ENCODE results near the gene USP2.

The USP2 gene

GRCh38 chr11:119317592-119318239 lies 63.8 kb downstream of the USP2 start:
- Histone ChIP-seq H3K4me1 (ENCODE audit: control insufficient read depth in 1 of 2, insufficient read depth in 2 of 2, low read length in 2 of 2) (peaks cover 60 to 61% of the 10 kb centered on the region in 2 experiments), H3K27me3 (ENCODE audit: insufficient read depth, low read length) (peaks cover 6% of the 10 kb centered on the region), H2BK120ac (ENCODE audit: insufficient read depth, low read length, poor library complexity) (peak overlapping the region; percentile 73), H3K79me2 (ENCODE audit: control insufficient read depth, insufficient read depth, low read length, poor library complexity) (peaks cover 5% of the 10 kb centered on the region), H4K8ac (ENCODE audit: low read depth, low read length) (peak overlapping the region; percentile 44), H4K12ac (ENCODE audit: low read depth, low read length) (peak overlapping the region; percentile 50), H2BK5ac (ENCODE audit: low read depth, low read length, poor library complexity) (peak overlapping the region; percentile 38), H3K4ac (ENCODE audit: low read depth, low read length) (peak overlapping the region; percentile 31), H3K4me3 (ENCODE audit: low read depth, low read length) (no peak overlapping the region), H3K23ac (ENCODE audit: low read length) (no peak overlapping the region), H2BK12ac (ENCODE audit: low read length) (peak overlapping the region; percentile 7), H2AK5ac (ENCODE audit: low read length) (peak overlapping the region; percentile 49), H3K14ac (ENCODE audit: low read length) (peak overlapping the region; percentile 67), H4K91ac (ENCODE audit: low read depth, low read length) (peak overlapping the region; percentile 57), H3K18ac (ENCODE audit: low read length) (peak overlapping the region; percentile 5), H2AFZ (ENCODE audit: insufficient read depth, low read length, poor library complexity) (peak overlapping the region; percentile 40), H3K9me3 (ENCODE audit: insufficient read depth, low read depth, low read length) (no peaks in the 10 kb centered on the region), H3K9ac (ENCODE audit: low read length) (no peak overlapping the region), H3K36me3 (ENCODE audit: control insufficient read depth in 1 of 2, insufficient read depth in 2 of 2, low read length in 2 of 2) (peaks cover 11 to 13% of the 10 kb centered on the region in 2 experiments), H3K79me1 (ENCODE audit: low read length) (peaks cover 49% of the 10 kb centered on the region), H3K27ac (ENCODE audit: low read depth, low read length) (peak overlapping the region; percentile 91), H3K4me2 (ENCODE audit: low read length) (peak overlapping the region; percentile 54)
- WGBS (ENCODE audit: extremely low coverage, insufficient coverage, insufficient read length): no CpG with 5 or more reads among the region's 14 CpGs
- DNase-seq: peak; percentile 80 to 90

- Histone ChIP-seq H3K27me3 (ENCODE audit: insufficient read depth, low read length) (peaks cover 6% of the 10 kb centered on the region), H2AFZ (ENCODE audit: insufficient read depth, low read length, poor library complexity) (peak within 1 kb of the TSS; percentile 40), H3K27ac (ENCODE audit: low read depth, low read length) (peak within 1 kb of the TSS; percentile 91), H3K79me2 (ENCODE audit: control insufficient read depth, insufficient read depth, low read length, poor library complexity) (peaks cover 5% of the 10 kb centered on the region), H3K18ac (ENCODE audit: low read length) (peak within 1 kb of the TSS; percentile 42), H3K36me3 (ENCODE audit: control insufficient read depth in 1 of 2, insufficient read depth in 2 of 2, low read length in 2 of 2) (peaks cover 19 to 21% of the 10 kb centered on the region in 2 experiments), H3K9ac (ENCODE audit: low read length) (peak within 1 kb of the TSS; percentile 68), H3K4me1 (ENCODE audit: control insufficient read depth in 1 of 2, insufficient read depth in 2 of 2, low read length in 2 of 2) (peaks cover 60 to 61% of the 10 kb centered on the region in 2 experiments), H2BK5ac (ENCODE audit: low read depth, low read length, poor library complexity) (no peak within 1 kb of the TSS), H4K91ac (ENCODE audit: low read depth, low read length) (peak within 1 kb of the TSS; percentile 57), H4K12ac (ENCODE audit: low read depth, low read length) (peak within 1 kb of the TSS; percentile 17), H3K14ac (ENCODE audit: low read length) (peak within 1 kb of the TSS; percentile 83), H2BK12ac (ENCODE audit: low read length) (peak within 1 kb of the TSS; percentile 31), H3K79me1 (ENCODE audit: low read length) (peaks cover 49% of the 10 kb centered on the region), H2BK120ac (ENCODE audit: insufficient read depth, low read length, poor library complexity) (peak within 1 kb of the TSS; percentile 73), H3K4ac (ENCODE audit: low read depth, low read length) (peak within 1 kb of the TSS; percentile 31), H3K23ac (ENCODE audit: low read length) (no peak within 1 kb of the TSS), H4K8ac (ENCODE audit: low read depth, low read length) (peak within 1 kb of the TSS; percentile 44), H3K9me3 (ENCODE audit: insufficient read depth, low read depth, low read length) (no peaks in the 10 kb centered on the region), H3K4me3 (ENCODE audit: low read depth, low read length) (peak within 1 kb of the TSS; percentile 87), H2AK5ac (ENCODE audit: low read length) (peak within 1 kb of the TSS; percentile 60), H3K4me2 (ENCODE audit: low read length) (peak within 1 kb of the TSS; percentile 97)
- DNase-seq: peak in 1 of 2 donors; percentile 65
- no CpG with 5 or more reads among the region's 74 CpGs for WGBS (ENCODE audit: extremely low coverage, insufficient coverage, insufficient read length)
Observed at GRCh38 chr11:119316729-119317591, 64.5 kb downstream of the USP2 start, which contains the start of gene MCAM. Gene MCAM (minus strand): TSS chr11:119317130. CDS start chr11:119317101, 29 bp downstream.

GRCh38 chr11:119316016-119316728 lies 65.3 kb downstream of the USP2 start:
- Histone ChIP-seq H2BK5ac (ENCODE audit: low read depth, low read length, poor library complexity) (no peak overlapping the region), H3K9ac (ENCODE audit: low read length) (peak overlapping the region; percentile 24), H3K27ac (ENCODE audit: low read depth, low read length) (no peak overlapping the region), H2AFZ (ENCODE audit: insufficient read depth, low read length, poor library complexity) (peak overlapping the region; percentile 39), H3K4me3 (ENCODE audit: low read depth, low read length) (peak overlapping the region; percentile 87), H2AK5ac (ENCODE audit: low read length) (peak overlapping the region; percentile 60), H4K12ac (ENCODE audit: low read depth, low read length) (peak overlapping the region; percentile 13), H3K18ac (ENCODE audit: low read length) (peak overlapping the region; percentile 42), H3K23ac (ENCODE audit: low read length) (no peak overlapping the region), H3K4me1 (ENCODE audit: control insufficient read depth in 1 of 2, insufficient read depth in 2 of 2, low read length in 2 of 2) (peaks cover 55 to 57% of the 10 kb centered on the region in 2 experiments), H4K8ac (ENCODE audit: low read depth, low read length) (peak overlapping the region; percentile 39), H4K91ac (ENCODE audit: low read depth, low read length) (peak overlapping the region; percentile 41), H3K9me3 (ENCODE audit: insufficient read depth, low read depth, low read length) (no peaks in the 10 kb centered on the region), H3K14ac (ENCODE audit: low read length) (peak overlapping the region; percentile 41), H3K27me3 (ENCODE audit: insufficient read depth, low read length) (peaks cover 6% of the 10 kb centered on the region), H3K79me1 (ENCODE audit: low read length) (peaks cover 43% of the 10 kb centered on the region), H3K36me3 (ENCODE audit: control insufficient read depth in 1 of 2, insufficient read depth in 2 of 2, low read length in 2 of 2) (peaks cover 26 to 28% of the 10 kb centered on the region in 2 experiments), H3K79me2 (ENCODE audit: control insufficient read depth, insufficient read depth, low read length, poor library complexity) (peaks cover 4% of the 10 kb centered on the region), H2BK12ac (ENCODE audit: low read length) (peak overlapping the region; percentile 31), H3K4me2 (ENCODE audit: low read length) (peak overlapping the region; percentile 97), H2BK120ac (ENCODE audit: insufficient read depth, low read length, poor library complexity) (peak overlapping the region; percentile 43), H3K4ac (ENCODE audit: low read depth, low read length) (peak overlapping the region; percentile 21)
- peak in 1 of 2 donors; percentile 43 for DNase-seq
- no CpG with 5 or more reads among the region's 46 CpGs for WGBS (ENCODE audit: extremely low coverage, insufficient coverage, insufficient read length)
